ENCODE measurements around the gene MICU1.

DNA sequence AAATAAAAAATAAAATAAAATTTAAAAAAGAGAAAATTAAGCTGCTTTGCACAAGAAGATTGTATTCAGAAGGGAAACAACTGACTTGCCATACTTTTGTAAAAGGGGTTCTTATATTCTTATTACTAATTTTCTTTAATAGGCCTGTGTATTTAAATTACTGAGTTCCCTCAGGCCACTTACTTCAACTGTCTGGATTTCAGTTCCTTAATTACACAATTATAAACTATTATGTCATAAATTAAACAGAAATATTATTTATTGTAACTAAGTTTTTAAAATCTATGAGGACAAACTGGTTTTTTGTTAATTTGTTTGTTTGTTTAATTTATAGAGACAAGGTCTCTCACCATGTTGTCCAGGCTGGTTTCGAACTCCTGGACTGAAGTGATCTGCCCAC lies 22.4 kb upstream of the MICU1 start:
- TF ChIP-seq POLR2A (IDR thresholded peaks at IDR 0.05): no peak
- TF ChIP-seq, protein P1, sequence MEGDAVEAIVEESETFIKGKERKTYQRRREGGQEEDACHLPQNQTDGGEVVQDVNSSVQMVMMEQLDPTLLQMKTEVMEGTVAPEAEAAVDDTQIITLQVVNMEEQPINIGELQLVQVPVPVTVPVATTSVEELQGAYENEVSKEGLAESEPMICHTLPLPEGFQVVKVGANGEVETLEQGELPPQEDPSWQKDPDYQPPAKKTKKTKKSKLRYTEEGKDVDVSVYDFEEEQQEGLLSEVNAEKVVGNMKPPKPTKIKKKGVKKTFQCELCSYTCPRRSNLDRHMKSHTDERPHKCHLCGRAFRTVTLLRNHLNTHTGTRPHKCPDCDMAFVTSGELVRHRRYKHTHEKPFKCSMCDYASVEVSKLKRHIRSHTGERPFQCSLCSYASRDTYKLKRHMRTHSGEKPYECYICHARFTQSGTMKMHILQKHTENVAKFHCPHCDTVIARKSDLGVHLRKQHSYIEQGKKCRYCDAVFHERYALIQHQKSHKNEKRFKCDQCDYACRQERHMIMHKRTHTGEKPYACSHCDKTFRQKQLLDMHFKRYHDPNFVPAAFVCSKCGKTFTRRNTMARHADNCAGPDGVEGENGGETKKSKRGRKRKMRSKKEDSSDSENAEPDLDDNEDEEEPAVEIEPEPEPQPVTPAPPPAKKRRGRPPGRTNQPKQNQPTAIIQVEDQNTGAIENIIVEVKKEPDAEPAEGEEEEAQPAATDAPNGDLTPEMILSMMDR (IDR thresholded peaks at IDR 0.05): no peak
